IMR-90 (cell line): ENCODE measurements around the gene BCDIN3D. TPM values are rescaled to one million over a fixed set of nuclear protein-coding genes. Genes with fewer than 3 reads are reported as not detected.
A peak's percentile ranks its signal among the peaks of the same experiment; 100 is the strongest.

Experiments
- ATAC-seq: fragments of 200-7000 bp; cut with Tn5 transposase; 2 replicates; pipeline ENCODE4 v1.9.1; 2020; ENCODE audit warnings: low read depth, mild to moderate bottlenecking, moderate library complexity
- BruUV-seq: library from RNA; stranded (reverse); fragments of 400-500 nt; replicated peaks from 2 replicates; lab custom pipeline; 2021; lab: Mats Ljungman, UMichigan
- CTCF ChIA-PET: fragments of 300-600 bp; formaldehyde crosslinking; extraction: SDS; loops from one replicate; lab custom pipeline; 2021; ENCODE audit warnings: antibody characterized with exemption; lab: Yijun Ruan, JAX
- POLR2A ChIA-PET: fragments of 300-600 bp; sonication (Branson Sonifier 250); formaldehyde crosslinking; loops from one replicate; lab custom pipeline; 2022; ENCODE audit warnings: antibody characterized with exemption; ENCODE audit not compliant: unreplicated experiment; lab: Charles Lee
- DNase-seq: peaks from one replicate; pipeline ENCODE4 v3.0.0; 2013
- H2AFZ ChIP-seq: replicated peaks from 2 replicates; pipeline ENCODE3; 2013; ENCODE audit warnings: low read length, mild to moderate bottlenecking; ENCODE audit not compliant: poor library complexity
- H2AK5ac ChIP-seq: 2 replicates; pipeline ENCODE4 v1.6.1; 2013; ENCODE audit warnings: low read depth, low read length, inconsistent platforms
- H2AK9ac ChIP-seq: replicated peaks from 2 replicates; pipeline ENCODE3; 2013; ENCODE audit warnings: mild to moderate bottlenecking, low read depth, low read length, moderate library complexity; ENCODE audit not compliant: poor library complexity
- H2BK120ac ChIP-seq: 2 replicates; pipeline ENCODE4 v1.6.1; 2013; ENCODE audit warnings: low read depth, low read length, inconsistent platforms
- H2BK15ac ChIP-seq: 3 replicates; pipeline ENCODE4 v1.6.1; 2013; ENCODE audit warnings: low read depth, low read length, inconsistent platforms
- H2BK20ac ChIP-seq: 2 replicates; pipeline ENCODE4 v1.6.1; 2013; ENCODE audit warnings: low read depth, mild to moderate bottlenecking, inconsistent platforms, low read length, moderate library complexity
- H2BK5ac ChIP-seq: 2 replicates; pipeline ENCODE4 v1.6.1; 2013; ENCODE audit warnings: mild to moderate bottlenecking, low read depth, low read length, inconsistent platforms; ENCODE audit not compliant: poor library complexity, severe bottlenecking
- H3K14ac ChIP-seq: replicated peaks from 2 replicates; pipeline ENCODE4 v1.6.1; 2013; ENCODE audit warnings: low read depth, low read length, inconsistent platforms
- H3K18ac ChIP-seq: 2 replicates; pipeline ENCODE4 v1.6.1; 2013; ENCODE audit warnings: low read depth, low read length, control low read depth
- H3K23ac ChIP-seq: 2 replicates; pipeline ENCODE4 v1.6.1; 2013; ENCODE audit warnings: low read depth, low read length, inconsistent platforms
- H3K27ac ChIP-seq: 2 replicates; pipeline ENCODE4 v1.5.1; 2013; ENCODE audit warnings: mild to moderate bottlenecking, control low read depth, low read length; ENCODE audit not compliant: insufficient read depth
- H3K27me3 ChIP-seq: 2 replicates; pipeline ENCODE4 v1.6.1; 2013; ENCODE audit warnings: low read length; ENCODE audit not compliant: control insufficient read depth, insufficient read depth
- H3K36me3 ChIP-seq: 2 replicates; pipeline ENCODE4 v1.6.1; 2013; ENCODE audit warnings: low read length, mixed read lengths; ENCODE audit not compliant: control insufficient read depth, insufficient read depth
- H3K4ac ChIP-seq: 2 replicates; pipeline ENCODE4 v1.6.1; 2013; ENCODE audit warnings: low read depth, low read length, inconsistent platforms
- H3K4me1 ChIP-seq: 2 replicates; pipeline ENCODE4 v1.6.1; 2013; ENCODE audit warnings: low read length, mixed read lengths; ENCODE audit not compliant: control insufficient read depth, insufficient read depth
- H3K4me2 ChIP-seq: 2 replicates; pipeline ENCODE4 v1.6.1; 2013; ENCODE audit warnings: low read depth, mild to moderate bottlenecking, control low read depth, low read length, moderate library complexity
- H3K4me3 ChIP-seq: 2 replicates; pipeline ENCODE4 v1.5.1; 2013; ENCODE audit warnings: low read depth, mild to moderate bottlenecking, control low read depth, low read length, moderate library complexity; ENCODE audit not compliant: insufficient read depth
- H3K56ac ChIP-seq: 2 replicates; pipeline ENCODE4 v1.6.1; 2013; ENCODE audit warnings: low read length, inconsistent platforms; ENCODE audit not compliant: insufficient read depth; ENCODE audit errors: extremely low read depth
- H3K79me1 ChIP-seq, 2 experiments: 2 replicates each; pipeline ENCODE4 v1.6.1; 2013; ENCODE audit warnings: low read length in 2 of 2, inconsistent platforms in 1 of 2, low read depth in 1 of 2
- H3K9ac ChIP-seq: 2 replicates; pipeline ENCODE4 v1.6.1; 2013; ENCODE audit warnings: low read depth, low read length, control low read depth
- H3K9me1 ChIP-seq: 2 replicates; pipeline ENCODE4 v1.6.1; 2013; ENCODE audit warnings: low read length, inconsistent platforms; ENCODE audit not compliant: insufficient read depth
- H3K9me3 ChIP-seq: 2 replicates; pipeline ENCODE4 v1.6.1; 2013; ENCODE audit warnings: low read length; ENCODE audit not compliant: control insufficient read depth, insufficient read depth
- H4K20me1 ChIP-seq: 2 replicates; pipeline ENCODE4 v1.6.1; 2013; ENCODE audit warnings: low read length, inconsistent platforms; ENCODE audit not compliant: insufficient read depth
- H4K5ac ChIP-seq: 2 replicates; pipeline ENCODE4 v1.6.1; 2013; ENCODE audit warnings: mild to moderate bottlenecking, low read depth, low read length, control low read depth
- H4K8ac ChIP-seq, 2 experiments: 2 replicates each; pipeline ENCODE4 v1.6.1; 2013; ENCODE audit warnings: low read depth in 2 of 2, low read length in 2 of 2, control low read depth in 1 of 2, inconsistent platforms in 1 of 2
- H4K91ac ChIP-seq: 2 replicates; pipeline ENCODE4 v1.6.1; 2013; ENCODE audit warnings: low read depth, low read length, inconsistent platforms; ENCODE audit not compliant: insufficient read depth
- BHLHE40 ChIP-seq: fragments of 150-350 bp; IDR thresholded peaks from 2 replicates; pipeline ENCODE4 v1.6.1; 2016; ENCODE audit warnings: mild to moderate bottlenecking, low read depth, low read length
- CEBPB ChIP-seq: IDR thresholded peaks from 2 replicates; pipeline ENCODE4 v1.6.1; 2012; ENCODE audit warnings: low read depth, low read length, improper control_type of control experiment
- CHD1 ChIP-seq: IDR thresholded peaks from 2 replicates; pipeline ENCODE4 v1.6.1; 2012; ENCODE audit warnings: low read depth, low read length, improper control_type of control experiment
- FOS ChIP-seq: fragments of 150-350 bp; IDR thresholded peaks from 2 replicates; pipeline ENCODE4 v1.6.1; 2016; ENCODE audit warnings: low read depth, low read length
- MAFK ChIP-seq: IDR thresholded peaks from 2 replicates; pipeline ENCODE4 v1.6.1; 2012; ENCODE audit warnings: low read depth, low read length, improper control_type of control experiment
- MAZ ChIP-seq: IDR thresholded peaks from 2 replicates; pipeline ENCODE4 v1.6.1; 2012; ENCODE audit warnings: low read depth, mild to moderate bottlenecking, low read length, improper control_type of control experiment, moderate library complexity, borderline replicate concordance
- MXI1 ChIP-seq: IDR thresholded peaks from 2 replicates; pipeline ENCODE4 v1.6.1; 2012; ENCODE audit warnings: low read depth, mild to moderate bottlenecking, low read length, moderate library complexity, borderline replicate concordance
- NFE2L2 ChIP-seq: fragments of 150-350 bp; IDR thresholded peaks from 2 replicates; pipeline ENCODE4 v1.6.1; 2016; ENCODE audit warnings: low read depth, mild to moderate bottlenecking, low read length
- POLR2A ChIP-seq: IDR thresholded peaks from 2 replicates; pipeline ENCODE4 v1.6.1; 2012; ENCODE audit warnings: mild to moderate bottlenecking, low read depth, low read length
- RAD21 ChIP-seq: IDR thresholded peaks from 2 replicates; pipeline ENCODE4 v1.6.1; 2012; ENCODE audit warnings: low read length, improper control_type of control experiment
- RCOR1 ChIP-seq: IDR thresholded peaks from 2 replicates; pipeline ENCODE4 v1.6.1; 2012; ENCODE audit warnings: mild to moderate bottlenecking, low read length, improper control_type of control experiment; ENCODE audit not compliant: insufficient replicate concordance
- RFX5 ChIP-seq: IDR thresholded peaks from 2 replicates; pipeline ENCODE4 v1.8.0; 2012; ENCODE audit warnings: low read depth, mild to moderate bottlenecking, low read length, moderate library complexity
- SMC3 ChIP-seq: fragments of 150-350 bp; IDR thresholded peaks from 2 replicates; pipeline ENCODE4 v1.6.1; 2016; ENCODE audit warnings: low read depth, mild to moderate bottlenecking, antibody characterized with exemption, low read length, moderate library complexity
- USF2 ChIP-seq: fragments of 150-350 bp; IDR thresholded peaks from 2 replicates; pipeline ENCODE4 v1.6.1; 2017; ENCODE audit warnings: mild to moderate bottlenecking, antibody characterized with exemption, low read length, low read depth
- WGBS, 2 experiments: methylation state at CpG; one replicate each; pipeline versions ENCODE4 v1.1.5 to v1.1.7; 2013; ENCODE audit warnings: missing lambda C conversion rate in 2 of 2; ENCODE audit not compliant: insufficient read length in 1 of 2; ENCODE audit errors: extremely low coverage in 2 of 2; 5-methylcytosine and 5-hydroxymethylcytosine counted together
- dilution Hi-C: fragments of 300-500 bp; cut with HindIII; formaldehyde crosslinking; loops from one replicate; pipeline ENCODE4 v1.14.3; 2018; ENCODE audit warnings: low sequenced_read_pairs; ENCODE audit not compliant: unreplicated experiment
- in situ Hi-C: fragments of 300-500 bp; cut with MboI; formaldehyde crosslinking; loops from 3 replicates; pipeline ENCODE4 v1.14.3; 2019; ENCODE audit warnings: low sequenced_read_pairs, inconsistent platforms, mixed read lengths
- intact Hi-C: fragments of 100-400 bp; cut with micrococcal nuclease; formaldehyde crosslinking; loops from 2 replicates; pipeline ENCODE4 v1.10.0; 2022
- polyA plus RNA-seq, 3 experiments: library from polyadenylated mRNA; depleted of rRNA; stranded (reverse); fragments of >200 nt; gene quantifications; 2 replicates each; pipeline ENCODE4 v1.2.3, GENCODE V29; 2012; ENCODE audit warnings: low replicate concordance in 1 of 3
- total RNA-seq: library from RNA; depleted of rRNA; stranded (reverse); fragments of >200 nt; gene quantifications from 2 replicates; pipeline ENCODE4 v1.2.3, GENCODE V29; 2012
- TF ChIP-seq, protein P1 (sequence below): fragments of 150-350 bp; IDR thresholded peaks from 2 replicates; pipeline ENCODE4 v1.6.1; 2016; ENCODE audit warnings: low read depth, mild to moderate bottlenecking, low read length, moderate library complexity, borderline replicate concordance

Gene BCDIN3D
- total and polyA plus RNA-seq, 2 of the 4 experiments (the other 2 are of a cell fraction), result 2.3 TPM

DNA sequence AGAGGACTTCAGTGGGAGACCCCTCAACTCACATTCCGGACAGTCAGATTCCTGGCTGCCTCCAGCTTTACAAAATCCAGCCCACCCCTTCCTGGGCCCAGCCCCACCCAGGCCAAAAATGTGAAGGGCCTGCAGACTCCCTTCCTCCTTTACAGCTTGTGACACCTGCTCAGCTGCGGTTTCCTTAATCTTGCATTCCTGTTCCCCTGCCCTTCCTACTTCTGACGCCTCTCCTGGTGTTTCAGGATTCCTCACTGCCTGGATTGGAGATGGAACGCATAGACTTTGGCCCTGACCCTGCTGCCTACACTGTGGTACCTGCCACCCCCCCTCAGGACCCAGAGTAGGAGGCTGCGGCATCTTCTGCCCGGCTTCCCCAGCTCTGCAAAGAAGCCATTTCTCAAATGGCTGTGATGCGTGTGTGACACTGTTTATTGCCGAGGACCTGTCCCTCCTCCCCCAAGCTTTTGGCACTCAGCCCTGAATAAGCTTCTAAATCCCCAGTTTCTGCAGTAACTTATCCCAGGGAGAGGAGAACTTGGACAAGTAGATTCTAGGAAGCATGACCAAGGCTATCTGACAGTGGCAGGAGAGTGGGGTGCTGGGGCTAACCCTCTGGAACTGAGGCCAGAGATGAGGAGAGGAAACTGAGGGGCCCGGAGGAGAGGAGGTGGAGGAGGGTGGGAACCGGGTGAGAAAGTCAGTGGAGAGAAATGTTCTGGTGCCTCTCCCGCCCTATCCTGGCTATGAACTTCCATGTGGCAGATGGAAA is 24.9 kb upstream of the BCDIN3D start:
- Histone ChIP-seq H4K8ac (no peak overlapping the region), H3K56ac (no peak overlapping the region), H2BK20ac (no peak overlapping the region; the same call in 1 of the 2 replicates), H3K27ac (no peak overlapping the region), H3K9me3 (no peaks in the 10 kb centered on the region), H4K91ac (no peak overlapping the region), H3K9ac (no peak overlapping the region), H3K79me1 (no peaks in the 10 kb centered on the region), H2BK5ac (no peak overlapping the region), H2AK5ac (0 out of 2 replicates have a peak overlapping the region, but pooled peaks have one; percentile 36), H3K4me1 (peaks cover 23% of the 10 kb centered on the region), H3K27me3 (peaks cover 22% of the 10 kb centered on the region), H3K18ac (peak overlapping the region; percentile 81; the same call in 1 of the 2 replicates), H3K4ac (no peak overlapping the region), H2AFZ (no peak overlapping the region), H3K9me1 (no peaks in the 10 kb centered on the region; the same call in 1 of the 2 replicates), H2BK15ac (0 out of 3 replicates have a peak overlapping the region, but pooled peaks have one; percentile 5), H4K5ac (peak overlapping the region; percentile 24; the same call in 1 of the 2 replicates), H2BK120ac (no peak overlapping the region), H3K14ac (no peak overlapping the region), H3K36me3 (no peaks in the 10 kb centered on the region), H2AK9ac (peak overlapping the region; percentile 84), H4K20me1 (0 out of 2 replicates have a peak, but pooled peaks cover 4% of the 10 kb centered on the region), H3K4me3 (no peak overlapping the region), H3K23ac (no peak overlapping the region), H3K4me2 (no peak overlapping the region)
- in situ Hi-C loops (loop anchor here (5.0 kb wide), 2 partner anchors 85 to 185 kb away; partner anchors contain the start of gene AQP2), intact Hi-C loops (loop anchor here (1.0 kb wide), 2 partner anchors 100 to 189 kb away; no protein-coding TSS in a partner anchor), dilution Hi-C loops (no loop called here)
- POLR2A ChIA-PET, result no interaction called here
- DNase-seq (no peak), ATAC-seq (no peak)
- WGBS, 2 experiments, result 56% methylated on average over 5 of the region's 11 CpGs; no CpG with 5 or more reads in 1 of the 2 experiments
- CTCF ChIA-PET, result interaction anchor here (1.6 to 2.4 kb wide), 3 partner anchors 60 to 203 kb away, joined by 4 to 9 read pairs (median 7); no protein-coding TSS in a partner anchor
- BruUV-seq, result no TSS peak
- TF ChIP-seq SMC3 (no peak), RFX5 (no peak), MAFK (no peak), RAD21 (no peak), MXI1 (no peak), CHD1 (no peak), CEBPB (no peak), MAZ (no peak), POLR2A (no peak), NFE2L2 (no peak), FOS (no peak), USF2 (no peak), BHLHE40 (no peak), RCOR1 (no peak)
- TF ChIP-seq, protein P1, sequence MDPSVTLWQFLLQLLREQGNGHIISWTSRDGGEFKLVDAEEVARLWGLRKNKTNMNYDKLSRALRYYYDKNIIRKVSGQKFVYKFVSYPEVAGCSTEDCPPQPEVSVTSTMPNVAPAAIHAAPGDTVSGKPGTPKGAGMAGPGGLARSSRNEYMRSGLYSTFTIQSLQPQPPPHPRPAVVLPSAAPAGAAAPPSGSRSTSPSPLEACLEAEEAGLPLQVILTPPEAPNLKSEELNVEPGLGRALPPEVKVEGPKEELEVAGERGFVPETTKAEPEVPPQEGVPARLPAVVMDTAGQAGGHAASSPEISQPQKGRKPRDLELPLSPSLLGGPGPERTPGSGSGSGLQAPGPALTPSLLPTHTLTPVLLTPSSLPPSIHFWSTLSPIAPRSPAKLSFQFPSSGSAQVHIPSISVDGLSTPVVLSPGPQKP, result no peak
